Epithelial cell of prostate (primary cell): Measurements from ENCODE around the gene ARHGEF18.
A peak's percentile ranks its signal among the peaks of the same experiment; 100 is the strongest.

Experiments
- DNase-seq: peaks from one replicate; pipeline ENCODE4 v3.0.0-alpha.2; 2011; ENCODE audit warnings: low read depth, low spot score
- H3K27ac ChIP-seq: fragments of 450-650 bp; 2 replicates; pipeline ENCODE4 v1.5.1; 2017; ENCODE audit warnings: mild to moderate bottlenecking

The ARHGEF18 gene

DNA sequence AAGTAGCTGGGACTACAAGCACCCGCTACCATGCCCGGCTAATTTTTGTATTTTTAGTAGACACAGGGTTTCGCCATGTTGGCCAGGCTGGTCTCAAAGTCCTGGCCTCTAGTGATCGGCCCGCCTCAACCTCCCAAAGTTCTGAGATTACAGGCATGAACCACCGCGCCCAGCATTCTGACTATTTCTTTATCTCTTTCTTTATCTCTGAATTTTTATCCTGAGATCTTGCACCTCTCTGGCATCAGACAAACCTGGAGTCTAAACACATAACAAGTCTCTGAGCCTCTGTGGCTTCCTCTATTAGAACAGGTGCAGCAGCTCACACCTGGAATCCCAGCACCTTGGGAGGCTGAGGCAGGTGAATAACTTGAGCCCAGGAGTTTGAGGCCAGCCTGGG, 28.5 kb downstream of the ARHGEF18 start:
- DNase-seq, result no peak
- no peak overlapping the region for H3K27ac ChIP-seq

DNA sequence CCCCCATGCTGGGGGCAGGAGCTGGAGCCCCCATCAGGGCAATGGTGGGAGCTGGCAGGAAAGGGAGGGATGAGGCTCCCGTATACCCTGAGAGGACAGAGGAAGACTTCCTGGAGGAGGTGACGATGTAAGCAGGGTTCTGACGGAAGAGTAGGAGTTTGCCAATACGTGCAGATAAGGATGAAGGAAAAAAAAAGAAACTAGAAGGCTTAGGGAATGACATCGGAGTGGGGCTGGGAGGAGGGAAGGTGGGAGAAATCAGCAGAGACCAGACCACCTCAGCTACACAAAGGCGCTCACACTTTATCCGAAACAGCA, 32.3 kb downstream of the ARHGEF18 start:
- no peak for DNase-seq
- H3K27ac ChIP-seq, result no peak overlapping the region

DNA sequence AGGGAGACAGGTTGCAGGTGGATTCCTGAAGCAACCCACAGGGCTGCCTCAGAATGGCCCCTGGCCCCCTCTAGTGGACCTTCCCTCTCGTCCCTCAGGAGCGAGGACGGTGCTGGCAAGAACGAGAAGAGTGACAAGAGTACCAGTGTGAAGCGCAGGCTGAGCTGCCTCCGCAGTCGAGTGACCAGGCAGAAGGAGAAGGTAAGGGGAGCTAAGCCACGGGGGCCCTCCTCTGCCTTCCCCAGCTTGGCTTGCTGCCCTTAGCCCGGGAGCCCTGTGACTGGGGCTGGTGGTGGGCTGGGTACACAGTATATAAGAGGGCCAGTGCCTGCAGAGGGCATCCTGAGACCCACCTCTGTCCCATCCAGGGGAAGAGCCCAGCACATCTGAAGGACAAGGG, 34.0 kb downstream of the ARHGEF18 start:
- DNase-seq, result no peak
- H3K27ac ChIP-seq, result no peak overlapping the region

DNA sequence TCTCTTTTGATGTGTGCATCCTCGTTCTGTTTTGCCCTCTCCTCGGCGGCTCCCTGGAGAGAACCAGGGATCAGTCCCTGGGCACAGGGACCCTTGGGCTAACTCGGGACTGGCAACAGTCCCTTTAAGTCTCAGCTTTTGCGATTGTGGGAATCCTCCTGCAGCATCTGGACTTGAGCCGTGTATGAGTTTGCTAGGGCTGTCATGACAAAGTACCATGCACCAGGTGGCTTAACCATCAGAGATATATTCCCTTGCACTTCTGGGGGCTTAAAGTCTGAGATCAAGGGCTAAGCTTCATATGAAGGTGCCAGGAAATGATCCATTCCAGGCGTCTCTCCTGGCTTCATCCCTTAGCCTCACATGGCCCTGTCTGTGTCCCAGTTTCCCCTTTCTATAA, 34.5 kb downstream of the ARHGEF18 start:
- no peak for DNase-seq
- H3K27ac ChIP-seq, result no peak overlapping the region

DNA sequence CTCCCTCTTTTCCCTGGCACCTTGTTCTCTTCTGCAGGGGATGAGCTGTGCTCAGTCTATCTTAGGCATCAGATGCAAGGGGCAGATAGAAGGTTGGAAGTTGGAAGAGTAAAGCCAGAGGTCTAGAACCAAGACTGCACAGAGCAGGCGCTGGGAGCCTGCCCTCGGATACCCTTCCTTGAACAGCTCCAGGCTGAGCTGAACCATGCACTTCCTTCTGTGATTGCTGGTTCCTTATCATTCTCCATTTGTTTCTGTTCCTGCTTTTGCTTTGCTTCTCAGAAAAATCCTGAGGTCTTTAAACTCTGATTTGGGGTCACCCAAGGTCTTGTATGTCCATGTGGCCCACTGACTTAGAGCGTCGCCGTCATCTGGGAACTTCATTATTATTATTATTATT, 36.3 kb downstream of the ARHGEF18 start:
- no peak for DNase-seq
- H3K27ac ChIP-seq, result no peak overlapping the region

DNA sequence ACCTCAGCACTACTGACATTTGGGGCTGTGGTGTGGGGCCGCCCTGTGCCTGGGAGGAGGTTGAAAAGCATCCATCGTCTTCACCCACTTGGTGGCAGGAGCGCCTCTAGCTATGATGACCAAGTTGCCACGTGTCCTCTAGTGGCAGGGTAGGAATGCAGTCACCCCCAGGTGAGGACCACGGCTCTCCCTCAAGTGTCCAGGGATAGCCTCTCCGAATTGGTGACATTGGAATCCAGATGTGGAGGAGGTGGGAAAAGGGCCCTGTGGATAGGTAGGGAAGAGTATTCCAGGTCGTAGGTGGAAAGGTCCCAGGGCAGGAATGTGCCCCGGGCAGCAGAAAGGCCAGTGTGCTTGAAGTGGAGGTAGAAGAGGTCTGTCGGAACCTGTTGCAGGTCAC, 37.6 kb downstream of the ARHGEF18 start:
- no peak overlapping the region for H3K27ac ChIP-seq
- DNase-seq, result no peak

DNA sequence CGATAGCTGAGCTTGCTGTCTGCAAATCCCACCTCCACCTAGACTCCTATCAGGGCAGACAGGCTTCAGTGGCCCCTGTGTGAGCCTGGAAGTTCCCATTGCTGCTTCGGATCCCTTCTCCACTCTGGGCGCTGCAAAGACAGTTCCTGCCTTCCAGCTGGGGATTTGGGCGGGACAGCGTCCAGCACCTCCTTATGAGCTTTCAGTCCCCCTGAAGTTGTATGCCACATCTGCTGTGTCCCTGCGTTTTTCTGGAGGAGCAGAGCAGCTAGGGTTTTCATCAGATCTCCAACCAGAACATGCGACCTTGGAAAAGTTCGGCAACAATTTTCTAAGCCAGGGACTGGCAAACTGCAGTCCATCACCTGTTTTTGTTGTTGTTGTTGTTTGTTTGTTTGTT, 38.0 kb downstream of the ARHGEF18 start:
- no peak for DNase-seq
- H3K27ac ChIP-seq, result no peak overlapping the region

DNA sequence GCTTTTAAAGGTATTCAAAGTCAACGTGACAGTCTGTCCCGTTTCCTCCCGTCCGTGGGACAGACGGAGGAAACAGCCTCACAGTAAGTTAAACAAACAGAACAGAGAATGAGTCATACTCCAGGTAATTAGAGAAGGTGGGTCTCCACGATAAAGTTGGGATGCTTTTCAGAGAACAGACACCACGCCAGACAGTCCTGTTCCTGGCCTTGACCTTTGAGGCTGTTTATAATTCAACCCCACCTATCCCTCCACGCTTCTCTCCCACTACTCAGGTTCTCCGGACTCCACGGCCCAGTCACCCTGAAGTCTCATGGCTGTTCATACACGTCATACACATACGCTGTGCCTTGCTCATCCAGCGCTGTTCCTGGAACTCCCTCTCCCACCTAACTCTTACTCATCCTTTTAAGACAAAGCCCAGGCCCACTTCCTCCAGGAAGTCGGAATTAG, 42.5 kb downstream of the ARHGEF18 start:
- peak overlapping the region; percentile 98 for H3K27ac ChIP-seq
- peak; percentile 98 for DNase-seq

DNA sequence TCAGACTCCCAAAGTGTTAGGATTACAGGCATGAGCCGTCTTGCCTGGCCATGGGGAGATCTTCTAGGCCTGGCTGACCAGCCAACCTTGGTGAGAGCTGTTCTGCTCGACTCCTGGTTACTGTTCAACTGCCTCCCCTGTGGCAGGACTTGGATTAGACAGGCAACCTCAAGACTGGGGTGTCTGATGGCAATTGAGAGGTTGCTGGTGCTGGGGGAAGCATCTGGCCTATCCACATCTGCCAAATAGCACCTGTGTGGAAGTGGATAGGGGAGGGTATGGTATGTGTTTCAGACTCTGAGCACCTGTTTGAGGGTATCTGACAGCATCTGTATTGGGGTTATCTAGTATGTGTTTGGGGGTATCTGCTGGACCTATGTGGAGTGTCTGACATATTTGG, 44.7 kb downstream of the ARHGEF18 start:
- no peak for DNase-seq
- peak overlapping the region; percentile 98 for H3K27ac ChIP-seq

DNA sequence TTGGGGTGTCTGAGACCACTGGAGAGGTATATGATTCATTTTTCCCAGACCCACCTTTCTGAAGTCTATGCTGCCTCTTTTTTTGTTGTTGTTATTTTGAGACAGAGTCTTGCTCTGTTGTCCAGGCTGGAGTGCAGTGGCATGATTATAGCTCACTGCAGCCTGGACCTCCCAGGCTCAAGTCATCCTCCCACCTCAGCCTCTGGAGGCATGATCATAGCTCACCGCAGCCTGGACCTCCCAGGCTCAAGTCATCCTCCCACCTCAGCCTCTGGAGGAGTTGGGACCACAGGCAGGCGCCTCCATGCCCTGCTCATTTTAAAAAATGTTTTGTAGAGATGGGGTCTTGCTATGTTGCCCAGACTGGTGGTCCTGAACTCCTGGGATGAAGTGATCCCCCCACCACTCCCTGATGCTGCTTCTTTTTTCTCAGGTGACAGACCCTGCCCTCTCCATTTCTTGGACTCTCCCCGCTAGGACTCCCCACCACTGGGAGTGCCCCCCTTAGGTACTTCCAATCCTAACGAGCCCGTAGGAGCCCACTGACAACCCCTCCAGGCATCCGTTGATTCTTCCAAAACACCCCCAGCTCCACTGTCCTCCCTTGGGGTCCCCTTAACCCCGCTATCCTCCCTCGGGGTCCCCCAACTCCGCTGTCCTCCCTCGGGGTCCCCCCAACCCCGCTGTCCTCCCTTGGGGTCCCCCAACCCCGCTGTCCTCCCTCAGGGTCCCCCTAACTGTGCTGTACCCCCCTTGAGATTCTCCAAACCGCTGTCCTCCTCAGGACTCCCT, 45.4 kb downstream of the ARHGEF18 start:
- DNase-seq, result no peak
- peak overlapping the region; percentile 98 for H3K27ac ChIP-seq

DNA sequence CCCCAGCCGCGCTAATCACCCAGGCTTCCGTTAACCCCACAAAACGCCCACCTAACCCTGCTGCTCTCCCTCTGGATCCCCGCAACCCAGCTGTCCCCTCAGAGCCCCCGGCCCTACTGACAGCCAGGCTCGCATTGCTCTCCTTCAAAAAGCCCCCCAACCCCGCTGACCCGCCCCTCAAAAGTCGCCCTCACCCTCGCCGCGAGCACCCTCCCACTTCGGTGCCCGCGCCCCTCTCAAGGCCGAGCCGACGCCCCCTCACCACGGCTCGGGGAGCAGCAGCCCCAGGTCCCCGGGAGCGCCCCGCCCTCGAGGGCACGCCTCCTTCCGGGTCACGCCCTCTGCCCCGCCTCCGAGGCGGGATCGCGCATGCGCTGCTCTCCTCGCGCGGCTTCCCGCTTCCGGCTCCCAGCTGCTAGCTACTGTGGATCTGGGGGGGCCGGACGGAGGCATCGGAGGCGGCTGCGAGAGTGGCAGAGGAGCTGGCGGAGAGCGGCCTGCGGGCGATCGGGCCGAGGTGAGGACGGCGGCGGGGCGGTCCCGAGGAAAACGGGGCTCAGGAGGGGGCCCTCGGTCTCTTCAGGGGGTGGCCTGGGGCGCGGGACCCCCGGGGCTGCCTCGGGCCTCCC, 46.1 kb downstream of the ARHGEF18 start:
- H3K27ac ChIP-seq, result peak overlapping the region; percentile 98
- DNase-seq, result peak; percentile 44

DNA sequence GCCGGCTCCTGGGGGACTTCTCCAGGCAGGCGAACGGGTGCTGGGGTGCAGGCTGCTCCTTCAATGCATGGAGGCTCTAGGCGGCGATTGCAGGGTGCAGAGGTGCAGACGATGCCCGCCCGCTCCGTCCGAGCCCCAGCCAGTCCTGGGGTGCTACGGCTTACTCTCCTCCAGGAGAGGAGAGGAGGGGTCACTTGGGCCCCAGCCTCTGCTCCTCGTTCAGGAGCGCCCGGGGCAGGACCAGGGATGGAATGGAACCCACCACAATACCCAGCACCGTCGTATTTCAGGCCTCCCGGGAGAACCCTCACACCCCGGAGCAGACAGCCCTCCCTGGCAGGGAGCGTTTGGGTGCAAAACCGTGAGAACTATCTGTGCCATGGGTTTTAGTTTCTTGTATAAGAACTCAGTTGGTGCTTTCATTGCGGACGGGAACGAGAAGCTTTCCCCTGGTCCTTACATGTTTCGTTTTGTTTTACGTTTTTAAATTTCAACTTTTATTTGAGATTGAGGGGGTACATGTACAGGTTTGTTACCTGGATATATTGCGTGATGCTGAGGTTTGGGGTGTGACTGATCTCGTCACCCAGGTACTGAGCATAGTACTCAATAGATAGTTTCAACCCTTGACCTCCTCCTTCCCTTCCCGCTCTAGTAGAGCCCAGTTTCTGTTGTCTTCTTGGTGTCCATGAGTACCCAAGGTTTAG, 46.8 kb downstream of the ARHGEF18 start:
- H3K27ac ChIP-seq, result peak overlapping the region; percentile 98
- no peak for DNase-seq

DNA sequence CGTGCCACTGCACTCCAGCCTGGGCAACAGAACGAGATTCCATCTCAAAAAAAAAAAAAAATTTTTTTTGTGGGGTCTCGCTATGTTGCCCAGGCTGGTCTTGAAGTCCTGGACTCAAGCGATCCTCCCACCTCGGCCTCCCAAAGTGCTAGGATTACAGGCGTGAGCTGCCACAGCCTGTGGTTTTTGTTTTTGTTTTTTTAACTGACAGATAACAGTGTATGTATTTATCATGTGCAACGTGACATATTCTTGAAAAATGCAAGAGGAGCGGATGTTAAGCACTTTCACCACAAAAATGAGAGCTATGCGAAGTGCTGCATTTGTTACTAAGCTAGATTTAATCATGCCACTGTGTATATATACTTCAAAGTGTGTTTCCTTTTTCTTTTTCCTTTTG, 49.0 kb downstream of the ARHGEF18 start:
- peak; percentile 59 for DNase-seq

More for the DNA sequence above, 49.0 kb downstream of the ARHGEF18 start:
- peak overlapping the region; percentile 98 for H3K27ac ChIP-seq
